ENCODE data around the gene INSRR. TPM values are rescaled to one million over a fixed set of nuclear protein-coding genes. Genes with fewer than 3 reads are reported as not detected.

Gene INSRR
- total RNA-seq, 1 experiment from 2014 or later = not detected

DNA sequence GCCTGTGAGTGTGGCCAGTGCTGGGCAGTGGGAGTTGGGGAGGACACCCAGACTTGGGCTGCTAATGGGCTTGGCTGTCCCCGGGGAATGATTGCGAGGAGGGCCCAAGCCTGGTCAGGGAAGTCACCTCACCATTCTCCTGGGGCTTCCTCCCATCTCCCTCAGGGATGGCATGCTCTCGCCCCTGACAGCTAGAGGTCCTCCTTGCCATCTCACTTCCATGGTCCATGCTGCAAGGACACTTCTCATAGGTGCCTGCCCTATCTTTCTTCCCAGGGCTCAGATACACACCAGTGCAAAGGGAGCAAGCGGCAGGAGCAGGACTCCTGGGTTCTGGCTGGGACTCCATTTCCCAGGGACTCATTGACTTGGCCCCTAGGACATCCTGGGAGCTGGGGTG, 5.9 kb upstream of the INSRR start:
- no peaks in the 10 kb centered on the region for H3K36me3 ChIP-seq (ENCODE audit: control insufficient read depth, insufficient read depth, low read length)
- no peak overlapping the region for H3K4me3 ChIP-seq (ENCODE audit: low read depth in 2 of 2, low read length in 2 of 2)
- ChIA-PET CTCF (no interaction called here), POLR2A (no interaction called here)
- intact Hi-C loops (cut with micrococcal nuclease; ENCODE audit: unreplicated experiment) = loop anchor here (10.0 kb wide), 1 partner anchor 170 kb away; no protein-coding TSS in a partner anchor
- in situ Hi-C loops (cut with HindIII; ENCODE audit: low pct_unique_long_range_greater_than_20kb, low sequenced_read_pairs) = no loop called here
- H3K27ac ChIP-seq (ENCODE audit: low read length) = no peak overlapping the region
- H3K4me1 ChIP-seq (ENCODE audit: control insufficient read depth, insufficient read depth, low read length) = peaks cover 4% of the 10 kb centered on the region
- no peaks in the 10 kb centered on the region; the same call in 1 of the 2 replicates for H3K27me3 ChIP-seq (ENCODE audit: control insufficient read depth, insufficient read depth, low read length)
- TF ChIP-seq POLR2AphosphoS5 (IDR thresholded peaks at IDR 0.05; ENCODE audit: low read depth, low read length) = no peak
- no peak for TF ChIP-seq SIN3A (IDR thresholded peaks at IDR 0.05; ENCODE audit: borderline replicate concordance, insufficient read depth, low read depth, low read length)
- TF ChIP-seq, protein P1, sequence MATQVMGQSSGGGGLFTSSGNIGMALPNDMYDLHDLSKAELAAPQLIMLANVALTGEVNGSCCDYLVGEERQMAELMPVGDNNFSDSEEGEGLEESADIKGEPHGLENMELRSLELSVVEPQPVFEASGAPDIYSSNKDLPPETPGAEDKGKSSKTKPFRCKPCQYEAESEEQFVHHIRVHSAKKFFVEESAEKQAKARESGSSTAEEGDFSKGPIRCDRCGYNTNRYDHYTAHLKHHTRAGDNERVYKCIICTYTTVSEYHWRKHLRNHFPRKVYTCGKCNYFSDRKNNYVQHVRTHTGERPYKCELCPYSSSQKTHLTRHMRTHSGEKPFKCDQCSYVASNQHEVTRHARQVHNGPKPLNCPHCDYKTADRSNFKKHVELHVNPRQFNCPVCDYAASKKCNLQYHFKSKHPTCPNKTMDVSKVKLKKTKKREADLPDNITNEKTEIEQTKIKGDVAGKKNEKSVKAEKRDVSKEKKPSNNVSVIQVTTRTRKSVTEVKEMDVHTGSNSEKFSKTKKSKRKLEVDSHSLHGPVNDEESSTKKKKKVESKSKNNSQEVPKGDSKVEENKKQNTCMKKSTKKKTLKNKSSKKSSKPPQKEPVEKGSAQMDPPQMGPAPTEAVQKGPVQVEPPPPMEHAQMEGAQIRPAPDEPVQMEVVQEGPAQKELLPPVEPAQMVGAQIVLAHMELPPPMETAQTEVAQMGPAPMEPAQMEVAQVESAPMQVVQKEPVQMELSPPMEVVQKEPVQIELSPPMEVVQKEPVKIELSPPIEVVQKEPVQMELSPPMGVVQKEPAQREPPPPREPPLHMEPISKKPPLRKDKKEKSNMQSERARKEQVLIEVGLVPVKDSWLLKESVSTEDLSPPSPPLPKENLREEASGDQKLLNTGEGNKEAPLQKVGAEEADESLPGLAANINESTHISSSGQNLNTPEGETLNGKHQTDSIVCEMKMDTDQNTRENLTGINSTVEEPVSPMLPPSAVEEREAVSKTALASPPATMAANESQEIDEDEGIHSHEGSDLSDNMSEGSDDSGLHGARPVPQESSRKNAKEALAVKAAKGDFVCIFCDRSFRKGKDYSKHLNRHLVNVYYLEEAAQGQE (IDR thresholded peaks at IDR 0.05; ENCODE audit: insufficient read depth in 1 of 2, low read depth in 2 of 2, low read length in 1 of 2) = no peak
- TF ChIP-seq TCF7L2 (IDR thresholded peaks at IDR 0.05; ENCODE audit: low read depth, low read length) = no peak
- TF ChIP-seq, protein P2, sequence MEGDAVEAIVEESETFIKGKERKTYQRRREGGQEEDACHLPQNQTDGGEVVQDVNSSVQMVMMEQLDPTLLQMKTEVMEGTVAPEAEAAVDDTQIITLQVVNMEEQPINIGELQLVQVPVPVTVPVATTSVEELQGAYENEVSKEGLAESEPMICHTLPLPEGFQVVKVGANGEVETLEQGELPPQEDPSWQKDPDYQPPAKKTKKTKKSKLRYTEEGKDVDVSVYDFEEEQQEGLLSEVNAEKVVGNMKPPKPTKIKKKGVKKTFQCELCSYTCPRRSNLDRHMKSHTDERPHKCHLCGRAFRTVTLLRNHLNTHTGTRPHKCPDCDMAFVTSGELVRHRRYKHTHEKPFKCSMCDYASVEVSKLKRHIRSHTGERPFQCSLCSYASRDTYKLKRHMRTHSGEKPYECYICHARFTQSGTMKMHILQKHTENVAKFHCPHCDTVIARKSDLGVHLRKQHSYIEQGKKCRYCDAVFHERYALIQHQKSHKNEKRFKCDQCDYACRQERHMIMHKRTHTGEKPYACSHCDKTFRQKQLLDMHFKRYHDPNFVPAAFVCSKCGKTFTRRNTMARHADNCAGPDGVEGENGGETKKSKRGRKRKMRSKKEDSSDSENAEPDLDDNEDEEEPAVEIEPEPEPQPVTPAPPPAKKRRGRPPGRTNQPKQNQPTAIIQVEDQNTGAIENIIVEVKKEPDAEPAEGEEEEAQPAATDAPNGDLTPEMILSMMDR (IDR thresholded peaks at IDR 0.05) = no peak
- ATAC-seq = peak; percentile 43; the same call in 1 of the 2 replicates
- H3K9me3 ChIP-seq (ENCODE audit: control insufficient read depth, insufficient read depth, low read depth, low read length) = no peaks in the 10 kb centered on the region
- DNase-seq (ENCODE audit: low read depth, low spot score) = no peak
- no TSS peak for BruUV-seq (replicated peaks)

DNA sequence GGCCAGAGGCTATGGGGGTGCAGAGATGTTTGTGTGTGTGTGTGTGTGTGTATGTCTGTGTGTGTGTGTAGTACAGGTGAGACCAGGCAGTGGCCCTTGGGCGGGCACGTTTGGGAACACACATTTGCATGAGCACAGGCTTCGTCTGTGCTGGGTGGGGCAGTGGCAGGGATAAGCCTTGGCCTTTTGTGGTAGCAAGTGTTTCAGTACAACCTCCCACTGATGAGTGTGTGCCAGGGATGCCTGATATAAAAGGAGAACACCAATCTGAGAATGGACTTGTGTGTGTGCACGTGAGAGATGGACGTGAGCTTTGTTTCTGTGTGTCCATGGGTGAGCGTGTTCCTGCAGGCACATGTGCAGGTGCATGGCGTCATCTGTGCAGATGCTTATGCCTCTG, 4.7 kb upstream of the INSRR start:
- H3K4me1 ChIP-seq (ENCODE audit: control insufficient read depth, insufficient read depth, low read length) = peaks cover 11% of the 10 kb centered on the region
- H3K27ac ChIP-seq (ENCODE audit: low read length) = no peak overlapping the region
- no peaks in the 10 kb centered on the region for H3K9me3 ChIP-seq (ENCODE audit: control insufficient read depth, insufficient read depth, low read depth, low read length)
- TF ChIP-seq TCF7L2 (IDR thresholded peaks at IDR 0.05; ENCODE audit: low read depth, low read length) (no peak), POLR2AphosphoS5 (IDR thresholded peaks at IDR 0.05; ENCODE audit: low read depth, low read length) (no peak), SIN3A (IDR thresholded peaks at IDR 0.05; ENCODE audit: borderline replicate concordance, insufficient read depth, low read depth, low read length) (no peak)
- TF ChIP-seq, protein P1 (IDR thresholded peaks at IDR 0.05; ENCODE audit: insufficient read depth in 1 of 2, low read depth in 2 of 2, low read length in 1 of 2) = no peak
- TF ChIP-seq, protein P2 (IDR thresholded peaks at IDR 0.05) = no peak
- H3K36me3 ChIP-seq (ENCODE audit: control insufficient read depth, insufficient read depth, low read length) = no peaks in the 10 kb centered on the region
- ChIA-PET POLR2A (no interaction called here), CTCF (no interaction called here)
- no peak for DNase-seq (ENCODE audit: low read depth, low spot score)
- no peak overlapping the region for H3K4me3 ChIP-seq (ENCODE audit: low read depth in 2 of 2, low read length in 2 of 2)
- ATAC-seq = no peak
- in situ Hi-C loops (cut with HindIII; ENCODE audit: low pct_unique_long_range_greater_than_20kb, low sequenced_read_pairs) (no loop called here), intact Hi-C loops (cut with micrococcal nuclease; ENCODE audit: unreplicated experiment) (loop anchor here (10.0 kb wide), 1 partner anchor 169 kb away; no protein-coding TSS in a partner anchor)
- no TSS peak for BruUV-seq (replicated peaks)
- H3K27me3 ChIP-seq (ENCODE audit: control insufficient read depth, insufficient read depth, low read length) = no peaks in the 10 kb centered on the region; the same call in 1 of the 2 replicates
